NCI-H460 (cell line): Measurements from ENCODE around the gene SMPD1. TPM values are rescaled to one million over a fixed set of nuclear protein-coding genes. Genes with fewer than 3 reads are reported as not detected.
"Not testable (repeated sequence)": the region's sequence is repeated elsewhere in the genome, so short reads cannot be mapped to it uniquely, and the experiment has no call there.

ENCODE experiments used
- DNase-seq: peaks from one replicate; pipeline ENCODE4 v3.0.0-alpha.2; 2016; ENCODE audit warnings: low read depth; ENCODE audit errors: extremely low read depth
- total RNA-seq: library from RNA; depleted of rRNA; stranded (reverse); fragments of >200 nt; shearing (Covaris generic); gene quantifications from 2 replicates; pipeline ENCODE4 v1.2.3, GENCODE V29; 2014

The SMPD1 gene
- total RNA-seq, 1 experiment from 2014 or later, result 7.4 TPM

GRCh38 chr11:6387811-6388599 lies 2.3 kb upstream of the SMPD1 start:
- no peak for DNase-seq

GRCh38 chr11:6388748-6389147 lies 1.5 kb upstream of the SMPD1 start:
- no peak for DNase-seq

GRCh38 chr11:6390718-6391469 lies 620 bp downstream of the SMPD1 start:
- DNase-seq, result no peak

GRCh38 chr11:6391537-6392134 lies 1.4 kb downstream of the SMPD1 start:
- no peak for DNase-seq

- not testable (repeated sequence) for DNase-seq
These were observed 2.0 kb downstream of the SMPD1 start for GRCh38 chr11:6392251-6392650.

- DNase-seq, result no peak
These were observed 3.9 kb downstream of the SMPD1 start for GRCh38 chr11:6393989-6394670.

GRCh38 chr11:6395470-6396060 lies 5.3 kb downstream of the SMPD1 start:
- DNase-seq, result no peak

GRCh38 chr11:6397156-6397555 lies 6.9 kb downstream of the SMPD1 start:
- DNase-seq, result no peak

GRCh38 chr11:6397636-6398035 lies 7.4 kb downstream of the SMPD1 start:
- DNase-seq, result no peak

GRCh38 chr11:6400431-6401345 lies 10.4 kb downstream of the SMPD1 start:
- no peak for DNase-seq

- no peak for DNase-seq
These were observed 11.2 kb downstream of the SMPD1 start for GRCh38 chr11:6401464-6401863.

- no peak for DNase-seq
These were observed 11.8 kb downstream of the SMPD1 start for GRCh38 chr11:6402061-6402470.

GRCh38 chr11:6402561-6402981 lies 12.3 kb downstream of the SMPD1 start:
- no peak for DNase-seq

- no peak for DNase-seq
These were observed 13.3 kb downstream of the SMPD1 start for GRCh38 chr11:6403539-6403938.

- no peak for DNase-seq
These were observed 14.2 kb downstream of the SMPD1 start for GRCh38 chr11:6404342-6405051.

- DNase-seq, result no peak
These were observed 14.9 kb downstream of the SMPD1 start for GRCh38 chr11:6405052-6405667.

GRCh38 chr11:6405846-6406245 lies 15.6 kb downstream of the SMPD1 start:
- DNase-seq, result no peak

GRCh38 chr11:6406370-6406769 lies 16.1 kb downstream of the SMPD1 start:
- no peak for DNase-seq
